ES-I3 (cell line): ENCODE data around the gene NPHP1.
"Not testable (repeated sequence)": the region's sequence is repeated elsewhere in the genome, so short reads cannot be mapped to it uniquely, and the experiment has no call there.

Experiments
- H3K36me3 ChIP-seq: 2 replicates; pipeline ENCODE4 v1.6.1; 2013; ENCODE audit warnings: mild to moderate bottlenecking, low read length, control low read depth, moderate library complexity; ENCODE audit not compliant: insufficient read depth
- H3K4me1 ChIP-seq: 2 replicates; pipeline ENCODE4 v1.6.1; 2013; ENCODE audit warnings: mild to moderate bottlenecking, control low read depth, low read length; ENCODE audit not compliant: insufficient read depth
- H3K9ac ChIP-seq: 2 replicates; pipeline ENCODE4 v1.6.1; 2013; ENCODE audit warnings: low read depth, mild to moderate bottlenecking, low read length, moderate library complexity
- H3K9me3 ChIP-seq: 2 replicates; pipeline ENCODE4 v1.6.1; 2013; ENCODE audit warnings: mild to moderate bottlenecking, low read length, moderate library complexity; ENCODE audit not compliant: control insufficient read depth, insufficient read depth

The NPHP1 gene

GRCh38 chr2:110204408-110205385 lies at the start of gene NPHP1:
Gene NPHP1 (minus strand): TSS chr2:110205013. CDS start chr2:110204968, 45 bp downstream.
- no peaks in the 10 kb centered on the region for H3K4me1 ChIP-seq
- no peaks in the 10 kb centered on the region for H3K36me3 ChIP-seq
- H3K9me3 ChIP-seq, result no peaks in the 10 kb centered on the region
- peak within 1 kb of the TSS; percentile 71; the same call in 1 of the 2 replicates for H3K9ac ChIP-seq

DNA sequence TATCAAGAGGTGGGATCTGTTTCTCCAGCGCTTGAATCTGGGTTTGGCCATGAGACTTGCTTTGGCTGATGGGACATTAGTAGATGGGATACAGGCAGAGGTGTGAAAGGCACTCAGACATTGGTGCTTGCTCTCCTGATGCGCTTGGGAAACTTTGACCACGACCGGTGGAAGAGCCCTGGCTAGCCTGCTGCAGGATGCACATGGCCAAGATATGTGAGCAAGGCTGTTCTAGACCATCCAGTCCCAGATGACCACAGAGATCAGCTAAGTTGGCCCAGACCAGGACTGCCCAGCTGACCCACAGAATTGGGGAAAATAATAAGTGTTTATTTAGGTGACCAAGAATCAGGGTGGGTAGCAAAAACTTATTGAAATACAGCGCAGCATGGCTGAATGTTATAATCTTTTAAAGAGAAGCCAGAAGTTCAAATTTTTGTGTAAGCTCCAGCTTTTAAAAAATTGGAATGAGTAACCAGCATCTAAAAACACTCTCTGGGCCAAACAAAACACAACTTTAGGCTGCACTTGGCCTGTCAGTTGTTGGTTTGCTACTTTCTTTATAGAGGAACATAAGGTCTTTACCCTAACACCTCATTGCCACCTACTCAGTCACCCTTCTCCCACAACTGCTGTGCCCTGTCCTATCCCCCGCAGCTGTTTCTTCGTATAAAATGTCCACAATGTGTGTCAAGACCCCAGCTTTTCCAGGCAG lies 43.4 kb upstream of the NPHP1 start:
- H3K9ac ChIP-seq, H3K4me1 ChIP-seq, H3K36me3 ChIP-seq, H3K9me3 ChIP-seq: not testable (repeated sequence)

DNA sequence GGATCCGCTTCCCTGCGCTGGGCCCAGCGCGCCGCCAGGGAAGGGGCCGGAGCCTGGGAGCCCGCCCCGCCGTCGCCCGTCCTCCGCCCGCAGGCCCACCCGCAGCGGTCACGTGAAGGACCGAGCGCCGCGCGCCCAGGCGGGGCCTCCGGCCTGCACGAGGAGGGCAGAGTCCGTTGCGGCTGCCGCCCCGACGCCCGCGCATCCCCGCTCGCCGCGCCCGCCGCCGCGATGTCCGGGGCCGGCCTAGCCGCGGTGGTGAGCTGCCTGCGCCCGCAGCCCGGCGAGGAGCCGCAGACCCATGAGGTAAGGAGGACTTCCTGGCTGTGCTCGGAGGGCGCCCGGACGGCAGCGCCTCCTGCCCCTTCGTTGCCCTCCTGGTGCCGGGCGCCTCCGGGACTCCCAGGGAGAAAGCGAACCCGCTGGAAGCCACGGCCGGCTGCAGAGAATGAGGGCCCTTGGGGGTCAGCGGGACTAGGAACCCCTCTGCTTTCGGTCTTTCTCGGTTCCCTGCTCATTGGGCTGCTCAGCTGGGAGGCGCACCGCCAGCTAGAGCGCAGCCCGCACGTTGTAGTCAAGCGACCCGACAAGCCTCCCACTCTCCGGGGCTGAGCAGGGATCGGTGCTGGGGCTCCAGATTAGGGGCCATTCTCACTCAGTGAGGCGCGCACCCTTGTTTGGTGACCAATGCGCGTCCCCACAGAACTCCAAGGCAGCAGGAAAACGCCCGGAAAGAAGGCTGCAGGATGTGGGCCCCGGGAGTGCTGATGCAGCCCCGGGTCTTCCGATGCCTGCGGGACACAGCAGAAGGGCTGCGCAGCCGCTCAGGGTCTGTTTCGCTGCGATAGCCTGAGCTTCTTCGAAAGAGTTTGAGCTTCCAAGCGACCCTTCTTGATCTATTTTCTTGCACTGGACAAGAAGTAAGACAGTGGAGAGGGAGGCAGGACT lies 40.9 kb upstream of the NPHP1 start:
- not testable (repeated sequence) for H3K36me3 ChIP-seq, H3K9me3 ChIP-seq, H3K4me1 ChIP-seq, H3K9ac ChIP-seq

DNA sequence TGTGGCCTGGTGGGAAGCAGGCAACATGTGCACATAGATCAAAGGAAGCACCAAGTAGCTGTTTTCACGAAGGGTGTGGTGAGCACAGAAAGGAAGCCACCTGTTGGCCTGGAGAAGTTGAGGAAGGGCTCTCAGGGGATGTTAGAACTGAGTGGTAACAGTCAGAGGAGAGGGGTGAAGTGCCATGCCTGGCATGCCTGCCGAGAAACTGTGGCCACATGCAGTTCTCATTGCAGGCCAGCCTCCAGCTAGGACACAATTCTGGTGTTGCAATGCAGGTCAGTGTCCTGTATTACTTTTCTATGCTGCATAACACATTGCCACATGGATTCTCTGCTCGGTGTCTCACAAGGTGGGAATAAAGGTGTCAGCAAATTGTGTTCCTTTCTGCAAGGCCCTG lies 38.5 kb upstream of the NPHP1 start:
- not testable (repeated sequence) for H3K9ac ChIP-seq, H3K9me3 ChIP-seq, H3K4me1 ChIP-seq, H3K36me3 ChIP-seq

- H3K4me1 ChIP-seq, H3K36me3 ChIP-seq, H3K9ac ChIP-seq, H3K9me3 ChIP-seq: not testable (repeated sequence)
Measured at GRCh38 chr2:110234514-110234913, 29.7 kb upstream of the NPHP1 start.

DNA sequence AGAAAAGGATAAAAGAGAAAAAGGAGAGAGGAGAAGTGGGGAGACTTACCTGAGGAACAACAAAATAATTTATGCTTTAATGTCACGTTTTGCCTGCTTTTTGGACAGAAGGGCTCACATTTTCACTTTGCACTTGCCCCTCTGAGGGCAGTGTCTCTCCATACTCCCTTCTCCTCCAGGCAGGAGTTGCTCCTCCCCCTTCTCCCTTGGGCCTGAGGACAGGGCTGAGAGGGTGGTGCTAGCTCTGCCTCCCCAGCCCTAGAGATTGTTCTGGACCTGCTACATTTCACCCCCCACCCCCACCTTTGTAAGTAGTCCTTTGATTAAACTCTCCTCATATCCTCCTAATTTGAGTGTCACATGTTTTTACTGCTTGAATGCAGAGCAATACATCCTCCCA lies 25.1 kb upstream of the NPHP1 start:
- H3K4me1 ChIP-seq, H3K9me3 ChIP-seq, H3K36me3 ChIP-seq, H3K9ac ChIP-seq: not testable (repeated sequence)

DNA sequence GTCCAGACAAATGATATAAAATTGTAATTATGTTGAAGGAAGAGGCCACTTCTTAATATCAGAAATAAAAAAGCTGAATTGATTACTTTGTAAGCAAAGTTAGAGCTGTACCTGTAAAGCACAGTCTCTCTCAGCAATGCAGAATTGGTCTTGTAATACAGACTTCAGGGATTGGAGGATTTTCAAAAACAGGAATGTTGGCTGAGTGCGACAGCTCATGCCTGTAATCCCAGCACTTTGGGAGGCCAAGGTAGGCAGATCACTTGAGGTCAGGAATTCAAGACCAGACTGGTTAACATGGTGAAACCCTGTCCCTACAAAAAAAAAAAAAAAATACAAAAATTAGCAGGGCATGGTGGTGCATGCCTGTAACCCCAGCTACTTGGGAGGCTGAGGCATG lies 17.8 kb upstream of the NPHP1 start:
- not testable (repeated sequence) for H3K4me1 ChIP-seq, H3K36me3 ChIP-seq, H3K9ac ChIP-seq, H3K9me3 ChIP-seq

GRCh38 chr2:110221938-110222337 lies 17.1 kb upstream of the NPHP1 start:
- H3K9ac ChIP-seq, result no peak overlapping the region
- H3K9me3 ChIP-seq, result no peaks in the 10 kb centered on the region
- H3K4me1 ChIP-seq, result no peaks in the 10 kb centered on the region
- no peaks in the 10 kb centered on the region for H3K36me3 ChIP-seq

DNA sequence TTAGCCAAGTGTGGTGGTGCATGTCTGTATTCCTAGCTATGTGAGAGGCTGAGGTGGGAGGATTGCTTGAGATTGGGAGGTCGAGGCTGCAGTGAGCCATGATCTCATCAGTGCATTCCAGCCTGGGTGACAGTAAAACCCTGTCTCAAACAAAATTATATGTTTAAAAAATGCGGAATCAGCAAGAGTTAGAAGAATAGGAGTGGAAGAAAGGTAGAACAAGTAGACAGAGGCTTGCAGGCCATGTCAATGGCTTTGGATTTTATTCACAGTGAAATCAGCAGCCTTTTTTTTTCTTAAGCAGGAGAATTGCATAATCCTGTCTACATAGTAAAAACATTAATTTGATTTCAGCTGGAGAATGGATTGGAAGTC lies 15.4 kb upstream of the NPHP1 start:
- no peaks in the 10 kb centered on the region for H3K36me3 ChIP-seq
- H3K9ac ChIP-seq, result no peak overlapping the region
- no peaks in the 10 kb centered on the region for H3K4me1 ChIP-seq
- no peaks in the 10 kb centered on the region for H3K9me3 ChIP-seq

DNA sequence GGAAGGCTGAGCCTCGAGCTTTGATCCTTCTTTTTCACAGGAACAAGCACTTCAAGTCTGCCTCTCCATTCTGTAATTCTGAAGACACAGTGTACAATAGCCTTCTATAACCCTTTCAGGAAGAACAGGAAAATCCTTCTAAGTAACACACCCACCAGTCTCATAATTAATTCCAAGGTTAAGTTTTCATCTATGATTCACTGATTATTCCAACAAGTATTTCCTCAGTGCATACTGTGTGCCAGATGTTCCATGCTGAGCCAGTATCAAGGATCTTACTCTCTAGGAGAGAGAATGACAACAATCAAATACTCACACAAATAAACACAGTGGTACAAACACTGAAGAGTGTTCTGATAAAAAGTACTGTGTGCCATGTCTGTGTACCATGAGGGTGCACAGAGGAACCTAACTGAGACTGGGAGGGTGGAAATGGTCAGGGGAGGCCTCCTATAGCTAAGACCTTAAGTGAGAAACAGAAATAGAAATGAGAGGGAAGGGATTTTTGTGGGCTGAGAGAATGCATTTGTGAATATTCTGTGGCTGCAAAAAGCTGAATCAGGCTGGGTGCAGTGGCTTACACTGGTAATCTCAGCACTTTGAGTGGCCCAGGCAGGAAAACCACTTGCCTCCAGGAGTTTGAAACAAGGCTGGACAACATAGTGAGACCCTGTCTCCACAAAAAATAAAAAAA lies 14.8 kb upstream of the NPHP1 start:
- Histone ChIP-seq H3K4me1 (no peaks in the 10 kb centered on the region), H3K9ac (no peak overlapping the region), H3K9me3 (no peaks in the 10 kb centered on the region), H3K36me3 (no peaks in the 10 kb centered on the region)

GRCh38 chr2:110218889-110219288 lies 14.1 kb upstream of the NPHP1 start:
- not testable (repeated sequence) for H3K9ac ChIP-seq, H3K4me1 ChIP-seq

DNA sequence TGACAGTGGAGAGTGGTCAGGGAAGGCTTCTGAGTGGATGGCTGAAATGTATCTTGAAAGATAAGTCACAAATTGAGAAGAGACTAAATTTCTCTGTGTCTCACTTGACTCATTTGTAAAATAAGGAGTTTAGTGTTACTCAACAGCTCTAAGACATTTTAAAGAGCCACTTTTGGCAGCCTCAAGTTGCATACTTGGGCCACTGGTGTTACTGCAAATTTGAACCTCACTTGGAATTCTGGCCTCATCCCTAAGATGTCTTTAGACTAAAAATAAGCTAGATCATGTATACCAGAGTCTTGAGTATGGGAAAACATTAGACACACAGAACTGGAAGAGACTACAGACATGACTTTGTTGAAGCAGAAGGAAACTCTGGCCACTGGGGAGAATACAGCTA lies 12.0 kb upstream of the NPHP1 start:
- H3K9me3 ChIP-seq, result no peaks in the 10 kb centered on the region; the same call in 1 of the 2 replicates
- no peak overlapping the region for H3K9ac ChIP-seq
- H3K36me3 ChIP-seq, result no peaks in the 10 kb centered on the region
- no peaks in the 10 kb centered on the region for H3K4me1 ChIP-seq

More at GRCh38 chr2:110218889-110219288, 14.1 kb upstream of the NPHP1 start:
- not testable (repeated sequence) for H3K9me3 ChIP-seq, H3K36me3 ChIP-seq

- no peak overlapping the region for H3K9ac ChIP-seq
- H3K9me3 ChIP-seq, result no peaks in the 10 kb centered on the region; the same call in 1 of the 2 replicates
- H3K36me3 ChIP-seq, result no peaks in the 10 kb centered on the region
- no peaks in the 10 kb centered on the region for H3K4me1 ChIP-seq
Measured at GRCh38 chr2:110216199-110216598, 11.4 kb upstream of the NPHP1 start.
